ENCODE data around the gene RBM12.

RBM12 gene

GRCh38 chr20:35680452-35681183 lies 15.9 kb upstream of the RBM12 start:
- peaks cover 16 to 25% (median 22%) of the 10 kb centered on the region in 10 experiments for H3K4me1 ChIP-seq
- no peak for TF ChIP-seq Cebpa-rat (IDR thresholded peaks at IDR 0.05)
- H3K4me2 ChIP-seq, result peak overlapping the region; percentile 37 to 88 (median 67)
- H3K4me3 ChIP-seq, result no peak overlapping the region
- peaks cover 9 to 65% (median 38%) of the 10 kb centered on the region in 11 experiments; a peak in 21 of 22 replicates for H3K36me3 ChIP-seq
- peak overlapping the region in 4 of 11 experiments; percentile 2 to 45 (median 22); a peak in 3 of 22 replicates for H3K9ac ChIP-seq
- H3K9me3 ChIP-seq (replicated peaks in 1 of 11), result no peaks in the 10 kb centered on the region
- no peaks in the 10 kb centered on the region for H3K27me3 ChIP-seq
- H4K20me1 ChIP-seq, result no peaks in the 10 kb centered on the region
- H3K27ac ChIP-seq, result peak overlapping the region in 10 of 11 experiments; percentile 3 to 41 (median 33); a peak in 9 of 22 replicates

DNA sequence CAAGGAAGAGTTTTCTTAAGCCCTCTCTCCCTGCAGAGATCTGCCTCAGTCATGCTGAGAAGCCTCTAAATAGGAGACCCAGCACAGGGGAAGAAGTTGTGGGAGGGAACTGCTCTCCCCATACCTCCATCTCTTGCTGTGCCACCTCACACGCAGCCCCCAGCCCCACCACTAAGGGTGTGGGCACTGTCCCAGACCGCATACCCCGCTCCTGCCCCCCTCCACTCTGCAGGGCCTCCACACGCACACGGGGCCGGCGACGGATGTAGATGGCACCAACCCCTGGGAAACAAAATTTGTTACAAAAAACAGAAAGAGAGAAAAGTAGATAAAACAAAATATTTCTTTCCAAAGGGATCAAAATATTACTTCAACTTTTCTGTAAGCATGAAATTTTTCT lies 10.2 kb upstream of the RBM12 start:
- H3K36me3 ChIP-seq, result peaks cover 41 to 98% (median 66%) of the 10 kb centered on the region in 11 experiments
- H3K4me2 ChIP-seq, result no peak overlapping the region
- no peak overlapping the region for H3K9ac ChIP-seq
- TF ChIP-seq Cebpa-rat (IDR thresholded peaks at IDR 0.05), result no peak
- H3K4me3 ChIP-seq, result no peak overlapping the region
- H3K9me3 ChIP-seq (replicated peaks in 1 of 11), result no peaks in the 10 kb centered on the region
- H3K27ac ChIP-seq, result no peak overlapping the region
- peaks cover 3 to 26% (median 12%) of the 10 kb centered on the region in 10 experiments for H3K4me1 ChIP-seq
- H3K27me3 ChIP-seq, result no peaks in the 10 kb centered on the region
- H4K20me1 ChIP-seq, result no peaks in the 10 kb centered on the region; a peak in 1 of 22 replicates

DNA sequence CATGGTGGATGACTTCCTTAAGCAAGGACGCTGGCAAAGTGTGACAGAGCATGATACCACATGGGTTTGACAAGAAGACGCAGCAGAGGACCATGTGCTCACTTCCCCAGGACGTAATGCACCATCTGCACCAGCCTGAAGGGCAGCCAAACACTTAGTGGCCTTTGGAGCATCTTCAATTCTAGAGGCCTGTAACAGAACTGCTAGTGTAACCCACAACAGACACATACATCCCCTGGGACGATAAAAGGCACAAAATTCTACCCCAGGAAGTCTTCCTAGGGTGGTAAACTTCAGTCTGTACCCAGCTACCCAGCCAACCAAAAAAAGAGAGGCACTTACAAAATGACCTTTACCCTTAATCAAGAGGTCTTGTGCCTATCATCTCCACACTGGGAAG lies 9.2 kb upstream of the RBM12 start:
- Histone ChIP-seq H3K4me3 (no peak overlapping the region), H3K27ac (peak overlapping the region in 3 of 11 experiments; percentile 2 to 9 (median 4); a peak in 2 of 22 replicates), H3K4me1 (peaks cover 0 to 22% (median 11%) of the 10 kb centered on the region in 10 experiments; a peak in 14 of 20 replicates), H3K9me3 (replicated peaks in 1 of 11) (no peaks in the 10 kb centered on the region), H3K9ac (peak overlapping the region in 1 of 11 experiments; percentile 9; a peak in 2 of 22 replicates), H3K27me3 (no peaks in the 10 kb centered on the region), H3K36me3 (peaks cover 44 to 100% (median 72%) of the 10 kb centered on the region in 11 experiments), H3K4me2 (peak overlapping the region in 7 of 11 experiments; percentile 25 to 55 (median 36); a peak in 14 of 22 replicates), H4K20me1 (no peaks in the 10 kb centered on the region; a peak in 1 of 22 replicates)
- no peak for TF ChIP-seq Cebpa-rat (IDR thresholded peaks at IDR 0.05)

GRCh38 chr20:35669681-35670080 lies 5.0 kb upstream of the RBM12 start:
- no peak for TF ChIP-seq Cebpa-rat (IDR thresholded peaks at IDR 0.05)
- Histone ChIP-seq H3K4me1 (peaks cover 0 to 22% (median 13%) of the 10 kb centered on the region in 10 experiments; a peak in 16 of 20 replicates), H3K4me2 (no peak overlapping the region), H3K36me3 (peaks cover 51 to 75% (median 64%) of the 10 kb centered on the region in 11 experiments), H3K9me3 (replicated peaks in 1 of 11) (no peaks in the 10 kb centered on the region), H3K27me3 (no peaks in the 10 kb centered on the region), H3K4me3 (no peak overlapping the region), H3K27ac (no peak overlapping the region), H3K9ac (no peak overlapping the region), H4K20me1 (no peaks in the 10 kb centered on the region; a peak in 1 of 22 replicates)

DNA sequence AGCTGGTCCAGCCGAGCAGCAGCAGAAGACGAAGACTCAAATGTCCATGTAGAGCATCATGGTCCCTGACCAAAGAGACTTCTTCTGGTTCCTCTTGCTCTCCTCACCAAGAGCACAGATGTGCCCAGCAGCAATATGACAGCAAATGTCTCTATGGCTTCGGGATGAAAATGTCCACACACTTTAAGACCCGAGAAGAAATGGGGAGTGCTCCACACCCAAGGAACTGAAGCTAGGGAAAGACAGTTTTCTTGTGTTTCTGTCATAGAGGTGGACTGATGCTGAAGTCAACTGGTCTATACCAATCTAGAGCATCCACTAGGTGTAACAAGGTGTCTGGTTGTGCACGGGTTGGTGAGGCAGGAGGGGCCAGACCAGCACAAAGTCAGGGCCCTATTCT lies 4.5 kb upstream of the RBM12 start:
- Histone ChIP-seq H3K9ac (no peak overlapping the region), H3K36me3 (peaks cover 50 to 70% (median 62%) of the 10 kb centered on the region in 11 experiments), H3K27me3 (no peaks in the 10 kb centered on the region), H3K27ac (no peak overlapping the region), H3K9me3 (replicated peaks in 1 of 11) (no peaks in the 10 kb centered on the region), H4K20me1 (peaks cover 0 to 1% (median 0%) of the 10 kb centered on the region in 11 experiments; a peak in 6 of 22 replicates), H3K4me2 (no peak overlapping the region), H3K4me3 (no peak overlapping the region), H3K4me1 (peaks cover 0 to 18% (median 12%) of the 10 kb centered on the region in 10 experiments; a peak in 16 of 20 replicates)
- no peak for TF ChIP-seq Cebpa-rat (IDR thresholded peaks at IDR 0.05)

GRCh38 chr20:35665949-35666288 lies 1.2 kb upstream of the RBM12 start:
- peaks cover 30 to 34% (median 32%) of the 10 kb centered on the region in 11 experiments for H4K20me1 ChIP-seq
- no peak for TF ChIP-seq Cebpa-rat (IDR thresholded peaks at IDR 0.05)
- no peak overlapping the region for H3K4me2 ChIP-seq
- no peaks in the 10 kb centered on the region for H3K9me3 ChIP-seq (replicated peaks in 1 of 11)
- no peak overlapping the region for H3K27ac ChIP-seq
- no peaks in the 10 kb centered on the region for H3K27me3 ChIP-seq
- H3K4me1 ChIP-seq, result peaks cover 21 to 31% (median 26%) of the 10 kb centered on the region in 10 experiments
- H3K4me3 ChIP-seq, result no peak overlapping the region
- no peak overlapping the region for H3K9ac ChIP-seq
- H3K36me3 ChIP-seq, result peaks cover 26 to 39% (median 32%) of the 10 kb centered on the region in 11 experiments

DNA sequence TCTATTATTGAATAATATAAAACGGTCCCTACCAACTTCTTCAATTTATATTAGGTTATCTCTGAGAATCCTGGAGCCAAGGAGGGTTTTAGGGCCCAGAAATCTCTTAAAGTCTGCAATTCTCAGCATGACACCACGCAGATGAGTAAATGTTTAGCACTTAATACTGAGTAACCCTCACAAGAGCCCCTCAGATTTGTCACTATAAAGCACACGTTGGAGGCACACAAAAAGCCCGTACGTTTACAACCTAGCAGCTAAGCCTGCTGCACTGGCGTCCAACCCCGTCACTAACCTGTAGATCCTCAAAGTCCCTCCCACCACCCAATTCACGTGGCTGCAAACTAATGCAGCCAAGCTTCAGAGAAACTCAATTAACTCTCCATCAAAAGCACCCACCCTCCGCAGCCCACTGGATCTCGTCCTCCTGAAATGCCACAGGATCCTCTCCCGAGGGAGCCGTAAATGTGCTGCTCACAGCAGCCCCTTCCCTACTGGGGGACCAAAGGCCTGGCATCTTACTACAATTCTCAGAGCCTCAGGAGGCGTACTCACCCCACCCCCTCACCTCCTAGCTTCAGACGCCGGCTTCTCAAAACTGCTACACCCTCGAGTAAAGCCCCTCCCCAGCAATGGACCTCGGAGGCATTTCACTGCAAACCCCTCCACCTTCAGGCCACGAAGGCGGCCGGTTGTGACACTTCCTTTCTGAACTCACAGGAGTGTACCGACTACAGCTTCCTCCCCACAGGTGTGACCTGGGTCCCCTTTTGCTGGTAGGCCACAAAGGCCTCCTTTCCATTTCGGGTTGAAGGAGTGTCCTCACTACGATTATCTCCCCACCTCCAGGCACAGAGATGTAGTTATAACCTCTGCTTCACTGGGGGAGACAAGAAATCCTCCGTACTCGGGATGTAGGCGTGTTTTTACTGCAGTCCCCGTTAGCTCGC lies 909 bp downstream of the RBM12 start:
- H3K4me3 ChIP-seq, result peak overlapping the region; percentile 83 to 95 (median 89)
- H3K27ac ChIP-seq, result peak overlapping the region; percentile 95 to 99 (median 98)
- TF ChIP-seq Cebpa-rat (IDR thresholded peaks at IDR 0.05), result no peak

GRCh38 chr20:35662551-35662950 lies 2.1 kb downstream of the RBM12 start:
- H3K27ac ChIP-seq, result peak overlapping the region in 1 of 11 experiments; percentile 99; a peak in 2 of 22 replicates
- peaks cover 29 to 56% (median 41%) of the 10 kb centered on the region in 10 experiments for H3K4me1 ChIP-seq
- H3K27me3 ChIP-seq, result no peaks in the 10 kb centered on the region
- H3K9ac ChIP-seq, result peak overlapping the region in 10 of 11 experiments; percentile 94 to 99 (median 98); a peak in 18 of 22 replicates
- peak overlapping the region; percentile 86 to 98 (median 92) for H3K4me2 ChIP-seq
- H3K9me3 ChIP-seq (replicated peaks in 1 of 11), result peaks cover 0 to 4% (median 0%) of the 10 kb centered on the region in 11 experiments; a peak in 1 of 22 replicates
- H4K20me1 ChIP-seq, result peaks cover 63 to 68% (median 66%) of the 10 kb centered on the region in 11 experiments
- no peak for TF ChIP-seq Cebpa-rat (IDR thresholded peaks at IDR 0.05)
- H3K36me3 ChIP-seq, result peaks cover 3 to 35% (median 15%) of the 10 kb centered on the region in 11 experiments; a peak in 20 of 22 replicates
- H3K4me3 ChIP-seq, result peak overlapping the region; percentile 83 to 95 (median 89)

More for the DNA sequence above, 909 bp downstream of the RBM12 start:
- Histone ChIP-seq H3K36me3 (peaks cover 5 to 35% (median 13%) of the 10 kb centered on the region in 11 experiments), H4K20me1 (peaks cover 51 to 56% (median 53%) of the 10 kb centered on the region in 11 experiments), H3K9ac (peak overlapping the region; percentile 94 to 99 (median 98)), H3K27me3 (no peaks in the 10 kb centered on the region), H3K9me3 (replicated peaks in 1 of 11) (peaks cover 0 to 4% (median 0%) of the 10 kb centered on the region in 11 experiments; a peak in 1 of 22 replicates), H3K4me2 (peak overlapping the region; percentile 86 to 98 (median 92)), H3K4me1 (peaks cover 29 to 45% (median 38%) of the 10 kb centered on the region in 10 experiments)

Data from BLaER1 treated with 17β-estradiol and CSF1 and Interleukin-3, amounts not matched to agents 10 nM and 100 nM (cell line).